Measurements from ENCODE around the gene PGAP6.

The PGAP6 gene

GRCh38 chr16:324451-325334 is 57.1 kb downstream of the PGAP6 start:
- no peak for DNase-seq

GRCh38 chr16:324201-324450 is 57.7 kb downstream of the PGAP6 start:
- no peak for DNase-seq

GRCh38 chr16:322476-323143 is 59.2 kb downstream of the PGAP6 start:
- no peak for DNase-seq

- DNase-seq = no peak
Observed at GRCh38 chr16:321532-321931, 60.2 kb downstream of the PGAP6 start.
